GM12878 (cell line): Measurements from ENCODE around the gene SLC15A1. TPM values are rescaled to one million over a fixed set of nuclear protein-coding genes. Genes with fewer than 3 reads are reported as not detected.

Experiments used
- ATAC-seq: fragments of 200-7000 bp; cut with Tn5 transposase; 3 replicates; pipeline ENCODE4 v1.9.1; 2020; ENCODE audit warnings: mild to moderate bottlenecking, moderate library complexity
- BruUV-seq: library from RNA; stranded (reverse); fragments of 400-500 nt; replicated peaks from 2 replicates; lab custom pipeline; 2021; lab: Mats Ljungman, UMichigan
- CTCF ChIA-PET: fragments of 300-600 bp; sonication (Branson Sonifier 250); formaldehyde crosslinking; extraction: SDS; loops from one replicate; lab custom pipeline; 2021; ENCODE audit warnings: inconsistent platforms; lab: Yijun Ruan, JAX
- POLR2A ChIA-PET: fragments of 350-600 bp; formaldehyde crosslinking; extraction: SDS; loops from one replicate; lab custom pipeline; 2021; ENCODE audit warnings: inconsistent platforms; lab: Charles Lee
- RAD21 ChIA-PET: fragments of 300-600 bp; sonication (Branson Sonifier 250); formaldehyde crosslinking; loops from one replicate; lab custom pipeline; 2023; ENCODE audit warnings: antibody characterized with exemption; ENCODE audit not compliant: unreplicated experiment; lab: Charles Lee
- SMC1A ChIA-PET: fragments of 300-600 bp; sonication (Branson Sonifier 250); formaldehyde crosslinking; loops from one replicate; lab custom pipeline; 2023; ENCODE audit not compliant: unreplicated experiment, uncharacterized antibody; lab: Charles Lee
- DNase-seq: peaks from one replicate; pipeline ENCODE4 v3.0.0-alpha.2; 2011; ENCODE audit warnings: low read depth, low spot score
- FAIRE-seq: peaks from 3 replicates; lab custom pipeline; 2011; peaks lifted over from hg19 to GRCh38; lab: Jason Lieb, UNC
- H2AFZ ChIP-seq: 2 replicates; pipeline ENCODE4 v1.6.0; 2011; ENCODE audit warnings: low read depth, low read length, control low read depth; ENCODE audit not compliant: control insufficient read depth
- H3K27ac ChIP-seq: 2 replicates; pipeline ENCODE4 v1.5.1; 2011; ENCODE audit warnings: control low read depth; ENCODE audit not compliant: control insufficient read depth, insufficient read depth
- H3K27me3 ChIP-seq, 2 experiments: replicated peaks in 1 of 2; 2 replicates each; pipeline versions ENCODE4 v1.6.0 to v1.6.1; 2011; ENCODE audit warnings: low read length in 1 of 2; ENCODE audit not compliant: control insufficient read depth in 2 of 2, insufficient read depth in 2 of 2
- H3K36me3 ChIP-seq, 2 experiments: 2 replicates each; pipeline ENCODE4 v1.5.1; 2011; ENCODE audit warnings: low read length in 1 of 2; ENCODE audit not compliant: control insufficient read depth in 2 of 2, insufficient read depth in 2 of 2
- H3K4me1 ChIP-seq: 2 replicates; pipeline ENCODE4 v1.6.1; 2011; ENCODE audit warnings: mild to moderate bottlenecking, low read length, moderate library complexity, mixed read lengths; ENCODE audit not compliant: control insufficient read depth, insufficient read depth
- H3K4me2 ChIP-seq: 2 replicates; pipeline ENCODE4 v1.6.0; 2011; ENCODE audit warnings: control low read depth; ENCODE audit not compliant: control insufficient read depth, insufficient read depth
- H3K4me3 ChIP-seq: fragments of 200-600 bp; sonication (generic); 2 replicates; pipeline ENCODE4 v1.5.1; 2016
- H3K79me2 ChIP-seq: 2 replicates; pipeline ENCODE4 v1.6.0; 2011; ENCODE audit warnings: low read length; ENCODE audit not compliant: control insufficient read depth, insufficient read depth
- H3K9ac ChIP-seq: 2 replicates; pipeline ENCODE4 v1.8.0; 2011; ENCODE audit warnings: low read length, control low read depth, mixed read lengths; ENCODE audit not compliant: control insufficient read depth, insufficient read depth
- H3K9me3 ChIP-seq: replicated peaks from 3 replicates; pipeline ENCODE4 v1.5.1; 2011; ENCODE audit warnings: mild to moderate bottlenecking, low read length; ENCODE audit not compliant: control insufficient read depth, insufficient read depth
- H4K20me1 ChIP-seq: 2 replicates; pipeline ENCODE4 v1.6.0; 2011; ENCODE audit not compliant: control insufficient read depth, insufficient read depth
- BCL11A ChIP-seq: IDR thresholded peaks from 2 replicates; pipeline ENCODE4 v1.6.1; 2011; ENCODE audit warnings: low read depth, low read length
- BMI1 ChIP-seq: fragments of 450-650 bp; IDR thresholded peaks from 2 replicates; pipeline ENCODE4 v1.6.1; 2016; ENCODE audit warnings: mild to moderate bottlenecking, moderate library complexity, borderline replicate concordance
- CBX5 ChIP-seq: sonication (generic); IDR thresholded peaks from 2 replicates; pipeline ENCODE4 v1.6.1; 2016; ENCODE audit warnings: low read depth, moderate library complexity, mild to moderate bottlenecking, inconsistent platforms
- IKZF2 ChIP-seq, 2 experiments: fragments of 450-650 bp; IDR thresholded peaks; 2 replicates each; pipeline ENCODE4 v1.6.1; 2017; ENCODE audit warnings: mild to moderate bottlenecking in 2 of 2, moderate library complexity in 2 of 2
- MTA2 ChIP-seq: fragments of 450-650 bp; IDR thresholded peaks from 2 replicates; pipeline ENCODE4 v1.6.1; 2016; ENCODE audit warnings: low read depth, mild to moderate bottlenecking, moderate library complexity
- MYC ChIP-seq: IDR thresholded peaks from 2 replicates; pipeline ENCODE4 v1.6.1; 2011; ENCODE audit warnings: mild to moderate bottlenecking, low read length, moderate library complexity, inconsistent platforms; ENCODE audit not compliant: insufficient read depth, insufficient replicate concordance, insufficient read length, severe bottlenecking
- RELA ChIP-seq: fragments of 450-650 bp; IDR thresholded peaks from 2 replicates; pipeline ENCODE4 v1.8.0; 2014; ENCODE audit warnings: borderline replicate concordance; ENCODE audit not compliant: partially characterized antibody
- SPI1 ChIP-seq: IDR thresholded peaks from 2 replicates; pipeline ENCODE4 v1.6.1; 2011; ENCODE audit warnings: low read depth, mild to moderate bottlenecking, low read length, moderate library complexity, borderline replicate concordance; ENCODE audit not compliant: insufficient read depth
- YBX1 ChIP-seq: fragments of 450-650 bp; IDR thresholded peaks from 2 replicates; pipeline ENCODE4 v1.6.1; 2016; ENCODE audit warnings: antibody characterized with exemption
- WGBS: methylation state at CpG from one replicate; pipeline ENCODE4 v1.1.6; 2016; ENCODE audit warnings: low lambda C conversion rate; ENCODE audit not compliant: insufficient replicate concordance, insufficient coverage; ENCODE audit errors: missing lambda C conversion rate; 5-methylcytosine and 5-hydroxymethylcytosine counted together
- in situ Hi-C: fragments of 300-500 bp; cut with MboI; formaldehyde crosslinking; loops from 9 replicates; pipeline ENCODE4 v1.14.3; 2018; ENCODE audit warnings: mixed read lengths
- intact Hi-C: fragments of 100-400 bp; cut with micrococcal nuclease; formaldehyde crosslinking; loops from one replicate; pipeline ENCODE4 v1.14.2; 2022; ENCODE audit not compliant: unreplicated experiment
- polyA plus RNA-seq, 11 experiments: library from polyadenylated mRNA; depleted of rRNA in 4 of 11; unstranded in 6 of 11; stranded (reverse) in 5 of 11; fragments of >200 nt; fragmentation: Nextera tagmentation in 4 of 11; fragmentation: Illumina TruSeq in 1 of 11; extraction: Ambion mirVana in 4 of 11; extraction: Trizol in 1 of 11; gene quantifications; 1 replicate in 1 of 11; 2 replicates in 10 of 11; pipeline versions ENCODE4 v1.2.1 to v1.2.3, GENCODE V29; 2011 to 2016; ENCODE audit warnings: inconsistent platforms in 2 of 11, missing spikeins in 2 of 11, low read depth in 1 of 11
- total RNA-seq, 4 experiments: library from RNA; depleted of rRNA in 3 of 4; stranded (reverse); fragments of >200 nt in 3 of 4; fragmentation: Illumina TruSeq in 1 of 4; extraction: Trizol in 1 of 4; gene quantifications; 2 replicates each; pipeline versions ENCODE4 v1.2.1 to v1.2.3, GENCODE V29; 2013 to 2021

The SLC15A1 gene
- total and polyA plus RNA-seq, 10 of the 15 experiments (the other 5 are each of a cell fraction or from before 2014, with no cell fraction given), result not detected

- Histone ChIP-seq H3K4me3 (no peak overlapping the region), H3K36me3 (no peaks in the 10 kb centered on the region), H2AFZ (no peak overlapping the region), H3K79me2 (no peaks in the 10 kb centered on the region), H3K9me3 (peaks cover 2% of the 10 kb centered on the region; the same call in 1 of the 3 replicates), H3K4me1 (peaks cover 3% of the 10 kb centered on the region; the same call in 1 of the 2 replicates), H3K4me2 (peak overlapping the region; percentile 44), H3K27me3 (no peaks in the 10 kb centered on the region), H3K9ac (no peak overlapping the region), H4K20me1 (no peaks in the 10 kb centered on the region), H3K27ac (no peak overlapping the region)
- no peak for TF ChIP-seq CBX5
- TF ChIP-seq BCL11A, result no peak
- TF ChIP-seq MTA2, result peak; percentile 47; the same call in 1 of the 2 replicates
- TF ChIP-seq YBX1, result no peak
- 0 out of 4 replicates have a peak, but pooled peaks of 1 of the 2 experiments have one; percentile 19 for TF ChIP-seq IKZF2 (IDR thresholded peaks at IDR 0.05)
- TF ChIP-seq RELA, result no peak
- TF ChIP-seq SPI1, result peak; percentile 71
- TF ChIP-seq BMI1, result no peak
- TF ChIP-seq MYC, result no peak
- intact Hi-C loops (no loop called here), in situ Hi-C loops (no loop called here)
- ChIA-PET POLR2A (interaction anchor here (0.7 kb wide), 1 partner anchor 104 kb away, joined by 9 read pairs; no protein-coding TSS in a partner anchor), RAD21 (interaction anchor here (0.6 kb wide), 1 partner anchor 849 kb away, joined by 5 read pairs; no protein-coding TSS in a partner anchor), SMC1A (interaction anchor here (1.1 kb wide), 1 partner anchor 14 kb away, joined by 3 read pairs; no protein-coding TSS in a partner anchor), CTCF (interaction anchor here (0.7 to 0.8 kb wide), 2 partner anchors 8 to 240 kb away, joined by 3 read pairs; no protein-coding TSS in a partner anchor)
- DNase-seq, result peak; percentile 51
- BruUV-seq, result no TSS peak
- peak; percentile 27 for FAIRE-seq
- ATAC-seq, result peak; percentile 87
- WGBS, result 4% methylated on average over 4 of the region's 7 CpGs
Measured at GRCh38 chr13:98707281-98707999, 45.0 kb downstream of the SLC15A1 start.
